HUES64 (cell line): ENCODE measurements around the gene CUBN.
A peak's percentile ranks its signal among the peaks of the same experiment; 100 is the strongest.

Experiments used
- H3K27ac ChIP-seq: 2 replicates; pipeline ENCODE4 v1.7.0; 2013; ENCODE audit warnings: low read depth, low read length, inconsistent platforms
- H3K27me3 ChIP-seq: 2 replicates; pipeline ENCODE4 v1.6.1; 2013; ENCODE audit warnings: mild to moderate bottlenecking, low read length; ENCODE audit not compliant: insufficient read depth
- H3K36me3 ChIP-seq: 2 replicates; pipeline ENCODE4 v1.6.1; 2013; ENCODE audit warnings: mild to moderate bottlenecking, low read length; ENCODE audit not compliant: insufficient read depth
- H3K4me1 ChIP-seq: 2 replicates; pipeline ENCODE4 v1.6.1; 2013; ENCODE audit warnings: mild to moderate bottlenecking, low read length, moderate library complexity; ENCODE audit not compliant: insufficient read depth
- H3K4me3 ChIP-seq: 2 replicates; pipeline ENCODE4 v1.5.1; 2013; ENCODE audit warnings: mild to moderate bottlenecking, low read length, moderate library complexity
- H3K9ac ChIP-seq: 2 replicates; pipeline ENCODE4 v1.6.1; 2013; ENCODE audit warnings: mild to moderate bottlenecking, low read depth, low read length
- H3K9me3 ChIP-seq: 2 replicates; pipeline ENCODE4 v1.6.1; 2013; ENCODE audit warnings: low read depth, low read length; ENCODE audit not compliant: insufficient read depth
- WGBS: fragments of 150-250, 120-280 bp; methylation state at CpG from one replicate; pipeline ENCODE4 v1.1.7; 2013; ENCODE audit warnings: missing lambda C conversion rate; 5-methylcytosine and 5-hydroxymethylcytosine counted together

Gene CUBN

DNA sequence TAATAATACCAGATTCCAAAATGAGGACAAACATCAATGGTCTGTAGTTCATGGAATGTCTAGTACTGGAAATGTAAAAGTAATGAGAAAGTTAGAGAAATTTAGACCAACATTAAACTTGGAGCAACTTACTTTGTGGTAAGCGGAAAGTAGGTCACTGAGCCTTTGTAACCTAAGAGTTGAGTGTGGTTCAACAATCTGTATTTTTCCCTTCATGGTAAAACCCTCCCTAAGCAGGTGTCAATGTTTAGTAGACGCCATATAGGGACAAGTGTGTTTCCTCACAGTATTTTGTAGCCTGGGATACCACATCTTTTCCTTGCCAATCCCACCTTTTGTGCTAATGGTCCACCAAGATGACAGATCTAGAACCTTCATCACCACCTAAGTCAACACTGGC, 245.1 kb downstream of the CUBN start:
- no peak overlapping the region for H3K9ac ChIP-seq
- H3K27me3 ChIP-seq, result no peaks in the 10 kb centered on the region
- H3K4me1 ChIP-seq, result no peaks in the 10 kb centered on the region
- H3K4me3 ChIP-seq, result no peak overlapping the region
- H3K9me3 ChIP-seq, result no peaks in the 10 kb centered on the region
- H3K36me3 ChIP-seq, result no peaks in the 10 kb centered on the region
- no peak overlapping the region for H3K27ac ChIP-seq
- 98% methylated on average over 2 of the region's 2 CpGs for WGBS

DNA sequence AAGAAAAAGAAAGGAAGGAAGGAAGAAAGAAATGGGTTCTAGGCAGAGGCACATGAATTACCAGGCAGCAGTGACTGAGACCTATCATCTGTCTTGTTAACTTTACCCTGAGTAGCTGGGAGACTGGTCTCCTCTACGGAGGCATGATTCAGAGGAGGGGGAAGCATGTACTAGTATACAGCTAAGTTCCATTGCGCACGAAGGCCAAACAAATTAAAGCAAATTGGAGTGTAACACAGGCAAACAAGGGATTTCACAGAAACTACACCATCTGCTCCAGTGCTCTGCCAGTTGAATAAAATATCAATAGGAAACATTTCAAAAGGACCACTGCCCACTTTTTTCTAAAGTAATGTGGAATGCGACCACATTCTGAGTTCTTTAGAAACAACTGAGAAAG, 246.5 kb downstream of the CUBN start:
- H3K27ac ChIP-seq, result no peak overlapping the region
- no peak overlapping the region for H3K4me3 ChIP-seq
- H3K4me1 ChIP-seq, result no peaks in the 10 kb centered on the region
- H3K27me3 ChIP-seq, result no peaks in the 10 kb centered on the region
- WGBS, result 90% methylated on average over 4 of the region's 4 CpGs
- no peaks in the 10 kb centered on the region for H3K36me3 ChIP-seq
- no peak overlapping the region for H3K9ac ChIP-seq
- H3K9me3 ChIP-seq, result no peaks in the 10 kb centered on the region

DNA sequence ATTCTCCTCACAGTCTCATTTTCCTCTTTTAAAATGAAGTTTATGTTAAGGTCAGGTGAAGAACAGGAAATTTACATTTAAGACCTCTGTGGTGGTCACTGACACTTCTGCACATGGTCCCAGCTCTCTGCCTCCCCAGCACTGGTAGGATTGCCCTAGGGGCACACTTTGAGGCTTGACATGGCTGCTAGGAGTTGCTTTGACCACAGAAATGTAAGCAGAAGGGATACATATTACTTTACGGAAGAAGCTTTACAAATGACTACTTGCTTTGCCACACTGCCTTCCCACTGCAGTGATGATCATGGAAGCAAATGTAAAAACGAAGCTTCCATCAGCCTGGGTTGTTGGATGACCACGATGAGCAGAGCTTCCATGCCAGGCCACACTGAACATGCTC, 259.3 kb downstream of the CUBN start:
- Histone ChIP-seq H3K9ac (no peak overlapping the region), H3K4me3 (no peak overlapping the region), H3K36me3 (no peaks in the 10 kb centered on the region), H3K27ac (no peak overlapping the region), H3K4me1 (peaks cover 29% of the 10 kb centered on the region), H3K27me3 (no peaks in the 10 kb centered on the region), H3K9me3 (no peaks in the 10 kb centered on the region)
- 87% methylated on average over 3 of the region's 3 CpGs for WGBS

DNA sequence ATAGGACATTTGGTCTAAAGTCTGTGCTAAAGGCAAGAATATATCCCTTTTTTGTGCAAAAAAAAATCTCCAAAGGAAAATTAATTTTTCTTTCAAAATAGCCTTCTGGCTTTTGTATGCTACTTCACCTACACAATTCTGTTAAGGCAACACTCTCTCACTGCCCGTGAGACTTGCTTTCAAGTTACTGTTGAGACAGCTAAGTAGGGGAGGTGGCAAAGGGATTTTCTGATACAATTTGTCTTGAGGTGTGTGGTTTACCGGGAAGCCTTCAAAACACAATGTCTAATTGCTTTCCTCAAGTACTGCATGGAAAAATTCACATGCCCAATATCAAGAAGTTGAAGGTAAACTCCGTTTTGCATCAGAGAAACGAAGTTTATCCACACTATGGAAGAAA, 261.6 kb downstream of the CUBN start:
- no peaks in the 10 kb centered on the region for H3K9me3 ChIP-seq
- 0 out of 2 replicates have a peak overlapping the region, but pooled peaks have one; percentile 8 for H3K4me3 ChIP-seq
- H3K9ac ChIP-seq, result peak overlapping the region; percentile 0; the same call in 1 of the 2 replicates
- 46% methylated on average over 3 of the region's 4 CpGs for WGBS
- H3K4me1 ChIP-seq, result peaks cover 29% of the 10 kb centered on the region
- H3K27ac ChIP-seq, result peak overlapping the region; percentile 82
- H3K27me3 ChIP-seq, result no peaks in the 10 kb centered on the region
- H3K36me3 ChIP-seq, result no peaks in the 10 kb centered on the region

DNA sequence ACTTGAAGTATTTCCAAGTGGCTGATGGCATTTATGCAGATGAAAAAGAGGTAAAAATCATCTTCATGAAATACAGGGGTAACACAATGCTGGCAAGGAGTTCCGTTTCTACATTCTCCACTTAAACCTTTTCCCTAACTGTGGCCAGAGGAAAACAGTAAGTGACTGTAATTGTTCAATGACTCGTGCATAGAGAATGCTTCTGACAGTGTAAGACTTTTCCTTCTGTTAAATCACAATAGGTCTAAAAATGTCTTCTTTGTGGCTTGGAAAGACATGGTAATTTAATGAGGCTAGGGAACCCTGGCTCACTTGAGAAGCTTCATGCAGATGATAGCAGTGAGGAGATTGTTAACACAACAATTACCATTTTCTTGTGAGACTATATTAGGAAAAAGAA, 262.1 kb downstream of the CUBN start:
- Histone ChIP-seq H3K27ac (peak overlapping the region; percentile 82), H3K4me1 (peaks cover 29% of the 10 kb centered on the region), H3K9me3 (no peaks in the 10 kb centered on the region), H3K9ac (peak overlapping the region; percentile 0; the same call in 1 of the 2 replicates), H3K36me3 (no peaks in the 10 kb centered on the region), H3K27me3 (no peaks in the 10 kb centered on the region), H3K4me3 (peak overlapping the region; percentile 8)
- 0% methylated on average over 1 of the region's 2 CpGs for WGBS

DNA sequence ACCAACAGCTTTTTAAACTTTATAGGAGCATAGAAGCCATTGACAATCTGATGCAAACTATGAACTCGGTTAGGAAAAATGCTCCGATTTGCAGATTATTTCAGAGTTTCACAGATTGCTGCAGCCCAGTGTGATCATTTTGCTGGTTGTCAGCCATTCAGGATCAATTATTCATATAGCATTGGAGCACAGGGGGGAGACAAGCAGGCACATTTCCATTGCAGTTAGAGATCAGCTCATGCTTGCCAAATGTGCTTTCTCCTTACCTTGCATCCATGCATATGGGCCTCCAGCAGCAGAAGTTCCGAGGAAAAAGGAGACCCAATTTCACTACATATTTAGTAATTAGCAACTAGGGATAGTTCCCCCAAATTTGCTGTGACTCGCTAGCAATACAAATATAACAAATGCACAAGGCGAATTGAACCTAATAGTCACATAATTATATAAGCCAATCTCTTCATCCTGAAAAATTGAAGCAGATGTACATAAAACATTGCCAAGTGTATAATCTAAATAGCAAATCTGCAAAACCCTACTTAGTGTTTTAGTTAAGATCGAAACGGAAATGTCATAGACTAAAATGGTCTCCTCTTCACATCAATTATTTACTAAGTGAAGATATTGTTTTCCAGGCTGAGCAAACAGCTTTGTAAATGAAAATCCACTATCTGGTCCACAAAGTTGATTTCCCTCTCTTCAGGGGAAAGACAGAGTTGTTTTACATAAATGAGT, 262.9 kb downstream of the CUBN start:
- WGBS, result 94% methylated on average over 7 of the region's 7 CpGs
- peak overlapping the region; percentile 82; the same call in 1 of the 2 replicates for H3K27ac ChIP-seq
- H3K4me1 ChIP-seq, result peaks cover 29% of the 10 kb centered on the region
- no peaks in the 10 kb centered on the region for H3K9me3 ChIP-seq
- no peaks in the 10 kb centered on the region for H3K27me3 ChIP-seq
- no peaks in the 10 kb centered on the region for H3K36me3 ChIP-seq
- no peak overlapping the region for H3K9ac ChIP-seq
- H3K4me3 ChIP-seq, result no peak overlapping the region

DNA sequence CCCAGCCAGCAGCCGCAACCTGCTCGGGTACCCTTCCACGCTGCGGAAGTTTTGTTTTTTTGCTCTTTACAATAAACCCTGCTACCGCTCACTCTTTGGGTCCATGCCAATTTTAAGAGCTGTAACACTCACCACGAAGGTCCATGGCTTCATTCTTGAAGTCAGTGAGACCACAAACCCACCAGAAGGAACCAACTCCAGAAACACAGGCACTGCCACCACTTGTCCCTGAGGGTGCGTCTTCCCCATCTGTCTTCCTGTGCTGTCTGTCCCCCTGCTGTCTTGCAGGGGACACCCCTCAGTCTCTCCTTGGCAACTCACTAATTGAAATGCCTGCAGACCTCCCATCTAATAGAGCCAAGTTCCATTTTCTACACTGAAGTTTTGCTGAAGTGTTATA, 263.8 kb downstream of the CUBN start:
- no peaks in the 10 kb centered on the region for H3K9me3 ChIP-seq
- H3K9ac ChIP-seq, result no peak overlapping the region
- H3K4me3 ChIP-seq, result no peak overlapping the region
- no peak overlapping the region for H3K27ac ChIP-seq
- WGBS, result 94% methylated on average over 7 of the region's 7 CpGs
- peaks cover 29% of the 10 kb centered on the region for H3K4me1 ChIP-seq
- no peaks in the 10 kb centered on the region for H3K27me3 ChIP-seq
- H3K36me3 ChIP-seq, result no peaks in the 10 kb centered on the region

DNA sequence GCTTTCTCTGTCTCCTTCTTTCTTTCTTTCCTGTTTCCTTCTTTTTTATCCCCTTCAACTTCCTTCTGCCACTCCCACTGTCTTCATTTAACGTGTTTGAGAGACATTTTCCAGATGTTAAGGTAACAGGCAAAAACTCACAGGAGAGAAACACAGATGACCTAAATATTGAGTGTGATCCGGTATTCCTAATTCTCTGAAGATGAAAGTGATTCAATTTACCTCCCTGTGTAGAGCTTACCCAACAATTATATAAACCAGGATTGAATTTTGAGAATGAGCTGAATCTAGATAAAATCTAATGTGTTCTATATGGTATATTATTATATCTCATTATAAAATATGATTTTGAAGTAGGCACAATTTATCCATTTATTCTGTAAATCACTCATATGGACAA, 265.8 kb downstream of the CUBN start:
- H3K27me3 ChIP-seq, result no peaks in the 10 kb centered on the region
- no peaks in the 10 kb centered on the region for H3K9me3 ChIP-seq
- no peak overlapping the region for H3K9ac ChIP-seq
- no peak overlapping the region for H3K4me3 ChIP-seq
- H3K36me3 ChIP-seq, result no peaks in the 10 kb centered on the region
- H3K4me1 ChIP-seq, result peaks cover 26% of the 10 kb centered on the region
- H3K27ac ChIP-seq, result no peak overlapping the region
- 93% methylated on average over 2 of the region's 2 CpGs for WGBS

DNA sequence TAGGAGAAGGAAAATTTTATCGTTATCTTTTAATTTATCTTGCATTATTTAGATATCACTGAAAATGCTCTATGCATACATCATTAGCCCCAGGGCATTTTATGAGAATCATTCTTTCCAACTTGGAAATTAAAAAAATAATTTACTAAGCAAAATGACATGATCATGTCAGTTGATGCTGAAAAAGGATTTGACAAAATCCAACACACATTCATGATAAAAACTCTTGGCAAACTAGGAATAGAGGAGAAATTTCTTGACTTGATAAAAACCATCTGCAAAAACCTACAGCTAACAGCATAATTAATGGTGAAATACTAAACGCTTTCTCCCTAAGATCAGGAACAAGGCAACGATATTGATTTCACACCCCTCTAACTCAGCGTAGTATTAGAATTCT, 272.2 kb downstream of the CUBN start:
- Histone ChIP-seq H3K9ac (no peak overlapping the region), H3K4me1 (peaks cover 16% of the 10 kb centered on the region), H3K27me3 (no peaks in the 10 kb centered on the region), H3K9me3 (no peaks in the 10 kb centered on the region), H3K4me3 (no peak overlapping the region), H3K27ac (no peak overlapping the region), H3K36me3 (no peaks in the 10 kb centered on the region)
- 96% methylated on average over 2 of the region's 4 CpGs for WGBS

DNA sequence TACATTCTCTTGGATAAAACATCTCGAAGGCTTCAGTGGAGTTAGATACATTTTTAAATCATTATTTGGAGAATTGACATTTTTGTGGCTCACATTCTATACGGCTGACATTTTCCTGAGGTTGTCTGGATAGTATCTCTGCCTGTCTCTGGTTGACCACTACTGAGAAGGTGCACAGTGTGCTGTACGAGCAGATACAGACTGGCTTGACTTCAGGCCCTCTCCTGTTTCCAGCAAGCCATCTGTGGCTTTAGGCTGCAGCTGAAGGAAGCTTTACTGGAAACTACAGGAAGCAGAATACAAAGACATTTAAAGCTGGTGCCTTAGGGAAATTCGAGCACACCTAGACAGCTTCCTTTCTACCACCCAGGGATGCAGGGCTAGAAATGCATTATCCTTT, 273.0 kb downstream of the CUBN start:
- 76% methylated on average over 4 of the region's 4 CpGs for WGBS
- H3K4me3 ChIP-seq, result no peak overlapping the region
- peak overlapping the region; percentile 38; the same call in 1 of the 2 replicates for H3K27ac ChIP-seq
- no peaks in the 10 kb centered on the region for H3K9me3 ChIP-seq
- no peak overlapping the region for H3K9ac ChIP-seq
- no peaks in the 10 kb centered on the region for H3K27me3 ChIP-seq
- H3K36me3 ChIP-seq, result no peaks in the 10 kb centered on the region
- peaks cover 16% of the 10 kb centered on the region for H3K4me1 ChIP-seq

DNA sequence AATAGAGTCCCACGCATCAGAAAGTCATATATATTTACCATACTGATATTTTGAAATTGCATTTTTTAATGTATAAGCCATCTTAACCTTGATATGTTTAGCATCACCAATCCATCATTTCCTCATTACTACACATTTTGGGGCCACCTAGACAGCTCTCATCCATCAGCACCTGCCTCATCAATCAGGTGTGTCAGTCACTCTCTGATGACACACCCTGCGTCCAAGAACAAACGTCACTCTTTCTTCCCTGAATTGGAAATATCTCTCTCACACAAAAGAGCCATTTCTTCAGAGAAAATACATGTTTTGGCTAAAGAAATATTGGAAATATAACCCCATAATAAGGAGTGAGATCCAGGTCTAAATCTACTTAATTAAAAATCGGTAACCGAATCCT, 273.5 kb downstream of the CUBN start:
- peaks cover 19% of the 10 kb centered on the region for H3K4me1 ChIP-seq
- H3K27me3 ChIP-seq, result no peaks in the 10 kb centered on the region
- H3K9ac ChIP-seq, result no peak overlapping the region
- H3K36me3 ChIP-seq, result no peaks in the 10 kb centered on the region
- no peak overlapping the region for H3K27ac ChIP-seq
- no peak overlapping the region for H3K4me3 ChIP-seq
- H3K9me3 ChIP-seq, result no peaks in the 10 kb centered on the region
- 91% methylated on average over 4 of the region's 5 CpGs for WGBS

DNA sequence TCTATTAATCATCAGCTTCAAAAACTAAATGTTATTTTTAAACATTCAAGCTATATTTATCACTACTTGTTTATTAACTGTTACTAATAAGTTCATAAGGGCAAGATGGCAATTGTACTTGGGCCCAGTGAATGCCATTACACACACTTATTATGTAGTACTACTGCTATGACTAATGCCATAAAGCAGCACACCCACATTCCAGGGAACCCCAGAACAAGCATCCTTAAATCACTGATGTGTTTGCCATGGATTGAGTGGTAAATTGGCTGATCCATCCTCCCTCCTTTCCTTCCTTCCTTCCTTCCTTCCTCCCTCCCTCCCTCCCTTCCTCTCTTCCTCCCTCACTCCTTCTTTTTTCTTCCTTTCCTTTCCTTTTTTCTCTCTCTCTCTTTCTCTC, 275.0 kb downstream of the CUBN start:
- H3K27ac ChIP-seq, result no peak overlapping the region
- no peaks in the 10 kb centered on the region for H3K36me3 ChIP-seq
- H3K4me1 ChIP-seq, result peaks cover 20% of the 10 kb centered on the region
- H3K4me3 ChIP-seq, result no peak overlapping the region
- H3K9ac ChIP-seq, result no peak overlapping the region
- no peaks in the 10 kb centered on the region for H3K27me3 ChIP-seq
- no peaks in the 10 kb centered on the region for H3K9me3 ChIP-seq
